HG03342 (cell line): ENCODE results near the gene TMX2.
"Not testable (repeated sequence)": the region's sequence is repeated elsewhere in the genome, so short reads cannot be mapped to it uniquely, and the experiment has no call there.

Experiments
- ATAC-seq: cut with Tn5 transposase; IDR thresholded peaks from one replicate; pipeline ENCODE4 v1.9.1; 2021; ENCODE audit warnings: mild to moderate bottlenecking, moderate library complexity; ENCODE audit not compliant: unreplicated experiment

TMX2 gene

DNA sequence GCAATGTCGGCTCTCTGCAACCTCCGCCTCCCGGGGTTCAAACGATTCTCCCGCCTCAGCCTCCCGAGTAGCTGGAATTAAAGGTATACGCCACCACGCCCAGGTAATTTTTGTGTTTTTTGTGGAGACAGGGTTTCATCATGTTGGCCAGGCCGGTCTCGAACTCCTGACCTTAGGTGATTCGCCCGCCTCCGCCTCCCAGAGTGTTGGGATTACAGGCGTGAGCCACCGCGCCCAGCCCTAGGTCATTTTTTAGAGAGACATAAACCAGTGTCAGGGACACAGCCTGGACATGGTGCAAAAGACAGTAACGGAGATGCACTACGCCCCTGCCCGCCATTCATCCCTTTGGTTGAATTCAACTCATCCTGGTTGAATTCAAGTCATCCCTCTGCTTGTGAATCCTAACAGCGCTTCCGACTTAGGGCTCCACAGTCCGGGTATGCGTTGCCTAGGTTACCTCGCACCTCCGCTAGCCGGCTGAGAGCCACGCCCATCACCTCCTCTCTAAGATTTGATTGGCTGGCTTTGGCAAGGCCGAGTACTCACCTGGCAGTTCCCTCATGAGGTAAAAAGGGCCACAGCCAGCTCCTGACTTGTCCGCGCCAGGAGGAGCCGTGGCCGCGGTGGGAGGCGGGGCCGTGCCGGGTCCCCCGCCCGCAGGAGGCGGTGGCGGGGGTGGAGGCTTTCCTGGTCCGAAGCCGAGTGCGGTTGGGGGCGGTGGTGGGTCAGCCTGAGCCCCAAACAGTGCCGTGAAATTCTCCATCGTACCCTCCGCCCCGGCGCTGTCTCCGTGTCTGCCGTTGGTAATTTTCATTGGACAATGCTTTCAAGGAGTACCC is 758 bp upstream of the TMX2 start, which contains the start of gene MED19:
Gene MED19, minus strand, starts transcription at position 802 of the 842 bp plus-strand sequence. Its CDS starts 36 bp downstream, at position 766.
- ATAC-seq = peak; percentile 45

DNA sequence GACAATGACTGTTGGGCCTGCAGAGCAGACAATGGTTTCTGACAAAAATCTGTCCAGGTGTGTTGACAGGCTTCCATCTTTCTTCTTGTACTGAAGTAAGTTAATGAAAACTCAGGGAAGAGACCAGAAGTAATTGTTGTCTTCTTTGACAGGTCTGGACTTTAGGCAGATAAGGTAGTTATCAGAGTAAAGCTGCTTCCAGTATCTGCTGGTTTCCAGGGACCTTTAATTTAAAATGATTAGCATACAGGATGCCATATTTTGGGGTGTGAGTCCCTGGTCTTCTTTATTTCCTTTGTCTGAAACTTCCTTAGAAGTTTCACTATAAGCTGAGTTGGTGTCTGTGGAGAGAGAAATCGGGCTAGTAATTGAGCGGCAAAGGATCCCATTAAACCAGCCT is 1.4 kb downstream of the TMX2 start:
- no peak for ATAC-seq

DNA sequence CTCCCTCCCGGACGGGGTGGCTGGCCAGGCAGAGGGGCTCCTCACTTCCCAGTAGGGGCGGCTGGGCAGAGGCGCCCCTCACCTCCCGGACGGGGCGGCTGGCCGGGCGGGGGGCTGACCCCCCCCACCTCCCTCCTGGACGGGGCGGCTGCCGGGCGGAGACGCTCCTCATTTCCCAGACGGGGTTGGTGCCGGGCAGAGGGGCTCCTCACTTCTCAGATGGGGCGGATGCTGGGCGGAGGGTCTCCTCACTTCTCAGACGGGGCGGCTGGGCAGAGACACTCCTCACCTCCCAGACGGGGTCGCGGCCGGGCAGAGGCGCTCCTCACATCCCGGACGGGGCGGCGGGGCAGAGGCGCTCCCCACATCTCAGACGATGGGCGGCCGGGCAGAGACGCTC is 4.3 kb downstream of the TMX2 start:
- not testable (repeated sequence) for ATAC-seq

DNA sequence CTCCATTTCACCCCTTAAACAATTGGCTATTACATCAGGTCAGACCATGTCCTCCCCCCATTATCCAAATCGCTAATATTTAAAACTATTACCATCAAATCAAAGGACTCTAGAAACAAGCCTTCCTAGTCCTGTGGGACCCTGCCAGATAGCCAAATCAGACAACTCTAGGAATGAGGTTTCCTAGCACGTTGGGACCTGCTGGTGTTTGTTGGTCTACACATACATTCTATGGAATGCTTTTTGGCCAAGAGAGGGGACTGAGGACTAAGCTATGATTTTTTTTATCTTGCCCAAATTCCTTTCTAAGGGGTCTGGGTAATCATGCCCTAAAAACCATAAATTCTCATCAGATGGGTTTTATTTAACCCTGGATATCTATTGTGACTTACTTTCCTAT is 14.8 kb downstream of the TMX2 start:
- ATAC-seq = no peak

DNA sequence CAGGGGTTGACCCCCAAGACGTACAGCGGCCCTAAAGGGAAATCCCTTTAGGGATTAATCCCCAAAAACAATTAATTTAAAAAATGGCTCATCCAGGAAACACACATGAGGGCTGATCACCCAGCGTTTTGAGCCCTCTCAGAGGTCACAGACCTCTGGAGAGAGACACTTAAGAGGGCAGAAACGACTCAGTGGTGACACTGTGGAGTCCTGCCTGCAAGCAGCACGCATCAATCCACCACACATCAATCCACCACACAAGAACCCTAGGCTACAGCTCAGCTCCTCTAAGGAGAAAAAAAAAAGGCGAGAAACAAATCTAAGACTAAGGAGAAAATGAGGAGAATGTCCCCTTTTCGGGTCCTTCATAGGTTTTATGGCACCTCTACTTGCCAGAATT is 16.4 kb downstream of the TMX2 start:
- no peak for ATAC-seq

DNA sequence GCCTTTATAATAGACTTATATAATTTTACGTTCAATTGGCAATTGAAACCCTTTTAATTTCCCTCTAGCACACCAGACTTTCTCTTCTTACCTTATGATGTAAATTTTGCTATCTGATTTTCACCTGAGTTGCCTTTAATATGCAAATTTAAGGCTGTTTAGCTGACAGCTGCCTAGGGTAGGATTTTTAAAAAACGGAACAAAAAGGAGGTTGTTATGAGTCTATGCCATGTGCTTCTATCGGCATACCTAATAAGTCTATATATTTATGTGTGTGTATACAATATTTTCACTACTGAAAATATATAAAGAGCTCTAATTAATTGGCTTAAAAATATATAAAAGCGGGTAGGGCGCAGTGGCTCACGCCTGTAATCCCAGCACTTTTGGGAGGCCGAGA is 17.1 kb downstream of the TMX2 start:
- peak; percentile 73 for ATAC-seq

DNA sequence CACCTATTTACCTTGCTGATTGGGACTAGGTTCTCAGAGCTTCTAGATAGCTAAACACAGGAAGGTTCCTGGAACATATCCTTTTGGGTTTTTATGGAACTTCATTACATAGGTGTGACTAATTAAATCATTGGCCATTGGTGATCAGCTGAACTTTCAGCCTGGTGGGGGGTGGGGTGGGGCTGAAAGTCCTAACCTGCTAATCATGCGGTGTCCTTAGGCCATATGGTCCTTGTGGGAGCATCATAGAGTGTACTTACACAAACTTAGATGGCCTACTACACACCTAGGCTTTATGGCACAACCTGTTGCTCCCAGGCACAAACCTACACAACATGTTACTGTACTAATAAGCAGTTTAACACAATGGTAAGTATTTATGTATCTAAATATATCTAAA is 20.3 kb downstream of the TMX2 start:
- no peak for ATAC-seq

DNA sequence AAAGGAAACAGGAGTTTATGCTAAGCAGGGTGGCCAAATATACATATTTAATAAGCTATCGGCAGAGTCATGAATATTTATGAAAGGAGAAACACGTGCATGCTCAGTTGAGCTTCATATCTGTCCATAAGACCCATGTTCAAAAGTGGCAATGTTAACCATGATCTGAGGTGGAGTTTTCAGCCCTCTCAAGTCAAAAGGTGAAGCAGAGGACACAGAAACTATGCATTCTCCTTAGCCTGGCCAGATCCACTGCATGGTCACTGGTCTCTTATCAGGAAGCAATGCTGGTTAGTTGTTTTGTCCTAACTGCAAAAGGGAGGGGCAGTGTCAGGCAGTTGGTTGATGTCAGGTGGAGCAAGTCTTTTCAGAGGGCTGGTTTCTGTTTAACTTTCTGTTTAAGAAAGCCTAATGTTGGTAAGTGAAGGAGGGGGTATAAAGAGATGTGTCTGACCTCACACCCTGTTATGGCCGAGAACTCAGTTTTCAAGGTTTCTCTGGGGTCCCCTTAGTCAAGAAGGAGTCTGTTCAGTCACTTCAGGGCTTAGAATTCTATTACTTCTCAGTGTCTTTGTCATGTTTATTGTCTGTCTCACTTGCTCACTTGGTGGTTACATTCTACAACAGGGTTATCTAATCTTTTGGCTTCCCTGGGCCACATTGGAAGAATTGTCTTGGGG is 23.4 kb downstream of the TMX2 start:
- ATAC-seq = no peak

DNA sequence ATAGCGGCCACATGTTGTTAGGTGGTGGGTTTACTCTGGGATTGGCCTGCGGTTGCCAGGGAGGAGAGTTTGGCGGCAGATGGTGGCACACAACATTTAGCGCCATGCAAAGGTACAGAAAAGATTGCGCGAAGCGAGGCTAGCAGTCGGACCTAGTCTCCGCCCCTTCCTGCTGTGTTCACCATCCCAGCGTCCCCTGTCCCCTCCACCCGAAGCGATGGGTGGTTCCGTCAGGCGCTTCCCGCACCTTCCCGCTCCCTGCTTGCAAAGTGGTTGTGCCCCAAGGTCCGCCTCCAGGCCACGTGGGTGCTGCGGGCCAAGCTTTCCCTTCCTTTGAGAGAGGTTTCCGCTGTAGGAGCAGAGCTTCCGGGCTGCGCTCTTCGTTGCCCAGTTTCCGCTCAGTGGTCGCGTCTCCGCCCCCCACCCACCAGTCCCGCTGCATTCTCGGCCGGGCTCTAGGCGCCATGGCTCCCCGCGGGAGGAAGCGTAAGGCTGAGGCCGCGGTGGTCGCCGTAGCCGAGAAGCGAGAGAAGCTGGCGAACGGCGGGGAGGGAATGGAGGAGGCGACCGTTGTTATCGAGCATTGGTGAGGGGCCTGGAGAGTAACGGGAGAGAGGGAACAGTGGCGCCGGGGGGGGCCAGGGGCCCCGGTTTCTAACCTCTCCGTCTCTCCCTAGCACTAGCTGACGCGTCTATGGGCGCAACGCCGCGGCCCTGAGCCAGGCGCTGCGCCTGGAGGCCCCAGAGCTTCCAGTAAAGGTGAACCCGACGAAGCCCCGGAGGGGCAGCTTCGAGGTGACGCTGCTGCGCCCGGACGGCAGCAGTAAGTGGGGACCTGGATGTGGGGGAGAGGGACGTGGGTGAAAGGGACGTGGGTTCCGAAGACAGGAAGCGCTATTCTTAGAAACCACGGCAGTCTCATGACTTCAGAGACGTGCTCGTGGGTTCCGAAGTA is 29.0 kb downstream of the TMX2 start, which contains the start of gene SELENOH:
Gene SELENOH, plus strand, starts transcription at position 360 of the 955 bp plus-strand sequence. Its CDS starts 105 bp downstream, at position 465.
- ATAC-seq = peak; percentile 87

DNA sequence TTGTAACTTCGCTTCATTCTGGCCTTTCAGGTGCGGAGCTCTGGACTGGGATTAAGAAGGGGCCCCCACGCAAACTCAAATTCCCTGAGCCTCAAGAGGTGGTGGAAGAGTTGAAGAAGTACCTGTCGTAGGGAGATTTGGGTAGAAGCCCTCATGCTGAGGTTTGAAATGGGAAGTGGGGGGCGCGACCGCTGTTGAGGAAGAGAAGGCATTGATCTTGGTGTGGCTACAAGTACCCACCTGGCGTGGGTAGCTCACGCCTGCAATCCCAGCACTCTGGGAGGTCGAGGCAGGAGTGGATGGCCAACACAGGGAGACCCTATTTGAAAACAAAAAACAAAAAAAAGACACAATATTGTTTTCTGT is 29.7 kb downstream of the TMX2 start:
- no peak for ATAC-seq

DNA sequence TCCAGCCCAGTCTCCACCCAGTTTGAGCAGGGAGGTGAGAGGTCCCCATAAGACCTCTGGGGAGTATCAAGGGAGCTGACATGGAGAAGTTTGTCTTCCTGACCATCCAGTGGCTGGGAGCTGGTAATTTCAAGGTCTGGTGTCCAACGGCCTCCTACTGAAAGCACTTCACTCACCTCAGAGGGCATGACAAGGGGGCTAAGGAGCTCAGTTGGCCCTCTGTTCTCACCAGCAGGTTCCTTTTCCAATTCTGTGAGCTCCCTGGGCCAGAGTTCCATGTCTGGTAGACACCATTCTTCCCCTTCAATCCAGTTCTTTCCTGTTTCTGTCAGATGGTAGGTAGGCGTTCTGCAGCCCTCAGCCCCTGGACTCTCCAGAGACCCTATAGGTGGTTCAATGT is 32.0 kb downstream of the TMX2 start:
- no peak for ATAC-seq

DNA sequence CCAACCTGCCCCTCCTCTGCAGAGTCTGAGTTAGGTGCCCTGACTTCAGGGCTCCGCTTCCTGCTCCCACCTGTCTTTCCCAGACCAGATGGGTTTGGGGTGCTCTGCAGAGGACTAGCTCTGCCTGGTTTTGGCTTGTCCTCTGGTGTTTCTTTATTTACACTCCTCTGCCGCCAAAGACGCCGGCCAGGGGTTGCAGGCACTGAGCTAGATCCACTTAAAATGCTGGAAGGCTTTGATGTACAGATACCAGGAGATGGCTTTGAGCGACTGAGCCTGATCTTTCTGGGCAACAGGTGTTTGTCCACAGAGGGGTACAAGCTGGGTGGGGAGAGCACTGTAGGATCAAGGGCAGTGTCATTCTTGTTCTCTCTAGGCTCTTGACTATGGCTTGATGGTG is 32.8 kb downstream of the TMX2 start:
- ATAC-seq = no peak

DNA sequence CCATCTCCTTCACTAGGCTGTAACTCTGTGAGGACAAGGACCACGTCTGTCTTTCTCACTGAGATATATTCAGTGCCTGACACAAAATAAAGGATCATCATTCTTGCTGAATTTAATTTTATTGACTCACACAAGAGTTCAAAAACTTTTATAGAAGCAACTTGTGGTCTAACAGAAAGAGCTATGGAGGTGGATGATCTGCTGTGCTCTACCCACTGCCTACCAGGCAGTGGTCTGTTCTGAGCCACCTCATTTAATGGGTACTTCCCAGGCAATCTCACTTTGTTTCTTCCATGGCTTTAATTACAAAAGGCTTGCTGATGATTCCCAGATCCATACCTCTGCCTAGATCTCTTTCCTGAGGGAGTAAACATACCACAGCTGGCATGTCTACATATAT is 34.5 kb downstream of the TMX2 start:
- no peak for ATAC-seq

DNA sequence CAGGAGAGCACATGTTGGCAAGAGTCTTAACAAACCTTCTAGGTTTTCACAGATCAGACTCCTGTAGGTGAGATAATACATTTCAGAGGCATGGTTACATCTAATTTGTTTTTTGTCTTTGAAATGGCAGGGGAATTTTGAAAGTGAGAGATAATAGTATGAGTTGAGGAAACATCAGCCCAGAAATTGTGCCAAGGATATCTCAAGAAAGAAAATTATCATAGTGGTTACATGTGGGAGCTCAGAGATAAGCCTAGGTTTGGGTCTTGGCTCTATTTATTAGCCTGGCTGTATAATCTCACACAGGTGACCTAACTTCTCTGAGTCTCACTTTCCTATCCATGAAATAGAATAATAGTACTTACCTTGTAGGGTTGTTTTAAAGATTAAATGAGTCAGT is 38.8 kb downstream of the TMX2 start:
- ATAC-seq = no peak

DNA sequence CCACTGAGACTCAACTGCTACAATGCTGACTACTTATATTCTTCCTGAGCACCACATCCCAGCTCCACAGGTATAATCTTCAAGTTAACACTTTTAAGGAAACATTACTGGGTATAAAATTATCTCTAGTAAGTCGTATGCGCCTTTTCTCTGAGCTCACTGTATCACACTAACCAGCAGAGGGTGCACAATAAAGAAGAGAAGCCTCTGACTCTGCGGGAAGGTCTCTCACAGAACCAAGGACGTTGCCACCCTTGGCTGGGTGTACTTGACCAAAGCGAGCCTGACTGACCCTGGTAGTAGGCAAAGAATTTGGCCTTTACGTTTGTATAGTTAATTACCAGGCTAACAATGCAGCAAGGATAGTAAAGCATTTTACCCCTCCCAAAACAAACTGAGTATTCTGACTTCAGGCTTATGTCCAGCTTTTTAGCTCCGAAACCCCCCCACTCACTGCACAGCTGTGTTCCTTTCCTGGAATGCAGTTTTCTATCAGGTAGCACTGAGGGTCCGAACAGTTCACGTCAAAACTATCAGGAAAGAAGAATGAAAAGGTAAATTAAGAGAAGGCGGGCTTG is 39.4 kb downstream of the TMX2 start, which contains the start of gene BTBD18:
Gene BTBD18, minus strand, starts transcription at position 144 of the 578 bp plus-strand sequence. CDS start 631 bp downstream, outside the sequence.
- ATAC-seq = no peak

DNA sequence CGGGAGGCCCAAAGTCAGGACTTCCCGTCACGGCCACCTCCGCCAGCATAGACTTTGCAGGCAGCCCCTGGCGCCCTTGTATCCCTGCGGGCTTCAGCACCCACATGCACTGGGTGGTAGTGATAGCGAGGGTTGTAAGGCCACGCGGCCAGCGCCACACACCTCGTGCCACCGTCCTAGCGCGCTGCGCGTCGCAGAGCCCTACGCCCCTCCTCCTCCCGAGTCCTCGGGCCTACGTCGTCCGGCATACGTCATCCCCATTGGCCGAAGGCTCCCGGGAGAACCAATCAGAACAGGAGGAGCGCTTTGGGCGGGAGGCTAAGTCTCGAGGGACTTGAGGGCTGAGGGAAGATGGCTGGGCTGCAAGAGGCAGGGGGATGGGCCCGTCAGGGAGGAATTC is 40.6 kb downstream of the TMX2 start:
- ATAC-seq = no peak

DNA sequence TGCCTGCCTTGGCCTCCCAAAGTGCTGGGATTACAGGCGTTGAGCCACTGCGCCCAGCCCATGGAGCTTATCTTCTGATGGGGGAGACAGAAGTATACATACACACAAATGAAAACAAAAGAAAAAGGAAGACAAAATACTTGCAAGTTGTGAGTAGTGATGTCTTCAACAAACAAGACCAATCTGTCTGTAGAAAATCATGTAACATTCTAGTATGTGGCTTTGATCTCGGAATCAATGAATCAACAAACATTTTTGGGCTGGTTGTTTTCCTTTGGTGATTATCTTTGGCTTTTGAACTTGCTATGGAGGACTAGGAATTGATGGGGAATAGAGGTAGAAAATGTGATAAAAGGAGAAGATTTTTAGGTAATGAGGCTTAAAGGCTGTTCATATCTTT is 45.8 kb downstream of the TMX2 start:
- no peak for ATAC-seq

DNA sequence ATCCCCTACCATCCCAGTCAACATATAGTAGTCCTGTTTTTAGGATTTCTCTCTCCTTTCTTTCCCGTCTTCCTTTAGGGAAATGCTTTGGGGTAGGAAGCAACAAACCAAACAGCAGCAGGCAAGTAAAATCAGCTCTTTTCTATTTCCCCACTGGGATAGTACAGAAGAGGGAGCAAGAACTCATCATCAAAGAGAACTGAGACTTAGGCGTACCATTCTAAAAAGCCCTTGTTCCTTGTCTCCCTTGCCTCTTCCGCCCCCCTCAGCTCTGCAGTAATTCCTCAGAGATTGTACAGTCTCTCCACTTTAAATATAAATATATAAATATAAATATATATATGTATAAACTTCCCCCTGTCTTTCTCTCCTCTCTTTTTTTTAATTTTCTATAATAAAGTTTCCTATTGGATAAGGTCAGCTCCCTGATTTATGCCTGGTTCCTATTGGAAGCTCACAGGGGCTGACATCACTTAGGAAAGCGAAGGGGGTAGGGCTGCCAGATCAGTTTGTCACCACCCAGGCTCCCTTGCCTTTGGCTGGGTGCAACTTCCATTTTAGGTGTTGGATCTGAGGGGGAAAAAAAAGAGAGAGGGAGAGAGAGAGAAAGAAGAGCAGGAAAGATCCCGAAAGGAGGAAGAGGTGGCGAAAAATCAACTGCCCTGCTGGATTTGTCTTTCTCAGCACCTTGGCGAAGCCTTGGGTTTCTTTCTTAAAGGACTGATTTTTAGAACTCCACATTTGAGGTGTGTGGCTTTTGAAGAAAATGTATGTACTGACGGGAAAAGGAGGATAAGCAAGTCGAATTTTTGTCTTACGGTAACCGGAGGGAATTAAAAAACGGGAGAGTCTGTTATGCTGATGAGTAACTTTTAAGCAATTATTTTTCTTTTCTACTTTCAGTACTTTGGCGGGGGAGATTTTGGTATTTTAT is 49.2 kb downstream of the TMX2 start, which contains the start of gene CTNND1:
Gene CTNND1, plus strand, starts transcription at position 502 of the 934 bp plus-strand sequence. CDS start 29,677 bp downstream, outside the sequence.
- peak; percentile 99 for ATAC-seq

DNA sequence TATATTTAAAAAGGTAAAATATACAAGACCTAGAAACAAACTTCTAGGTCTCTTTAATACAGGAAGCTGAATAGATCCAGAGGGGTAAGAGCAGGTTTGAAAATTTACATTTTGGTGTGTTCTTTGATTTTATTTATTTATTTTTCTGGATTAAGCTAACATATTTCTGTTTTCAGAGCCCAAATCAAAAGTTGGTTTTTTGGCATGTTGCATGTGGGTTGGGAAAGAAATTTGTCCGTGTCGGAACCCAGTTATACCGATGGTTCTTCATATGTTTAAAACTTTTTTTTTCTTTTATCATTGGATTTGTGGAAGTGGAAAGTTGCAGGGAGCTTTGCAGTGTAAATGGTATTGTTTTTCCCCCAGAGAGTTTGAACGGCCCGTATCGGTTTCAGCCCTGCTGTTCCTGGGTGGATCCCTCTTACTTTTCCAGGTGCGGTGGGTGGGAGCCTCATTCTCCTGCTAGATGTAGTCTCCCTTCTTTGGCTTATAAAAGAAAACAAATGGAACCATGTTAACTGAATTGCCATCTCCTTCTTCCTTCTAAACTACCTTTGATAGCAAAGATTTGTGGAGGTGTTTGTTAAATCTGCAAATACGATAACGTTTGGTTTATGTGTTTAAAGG is 50.0 kb downstream of the TMX2 start:
- ATAC-seq = no peak
